HepG2 (cell line): ENCODE measurements around the gene STK40. TPM values are rescaled to one million over a fixed set of nuclear protein-coding genes. Genes with fewer than 3 reads are reported as not detected.

ENCODE experiments used
- ELF3 ChIP-seq: IDR thresholded peaks from 2 replicates; pipeline ENCODE4 v1.6.1; 2016; ENCODE audit warnings: missing genetic modification reagents, missing compliant biosample characterization
- MED13 ChIP-seq: sonication (generic); formaldehyde crosslinking; IDR thresholded peaks from 2 replicates; pipeline ENCODE4 v1.5.0; 2020; ENCODE audit warnings: missing genetic modification reagents
- PRPF4 ChIP-seq: fragments of 200-400 bp; formaldehyde crosslinking; IDR thresholded peaks from 2 replicates; pipeline ENCODE4 v1.6.1; 2016; ENCODE audit warnings: low read length, low read depth; ENCODE audit not compliant: poor library complexity, severe bottlenecking
- RELA ChIP-seq: sonication (generic); formaldehyde crosslinking; IDR thresholded peaks from 2 replicates; pipeline ENCODE4 v1.4.0; 2020; ENCODE audit warnings: missing genetic modification reagents
- ZBTB8A ChIP-seq: sonication (generic); formaldehyde crosslinking; IDR thresholded peaks from 2 replicates; pipeline ENCODE4 v1.4.0; 2020; ENCODE audit warnings: mild to moderate bottlenecking, low read depth, missing genetic modification reagents, borderline replicate concordance
- ZNF235 ChIP-seq: sonication (generic); formaldehyde crosslinking; IDR thresholded peaks from 2 replicates; pipeline ENCODE4 v1.8.1; 2023; ENCODE audit warnings: mild to moderate bottlenecking, missing genetic modification reagents, borderline replicate concordance
- ZNF260 ChIP-seq: sonication (generic); formaldehyde crosslinking; IDR thresholded peaks from 2 replicates; pipeline ENCODE4 v1.4.0; 2020; ENCODE audit warnings: missing genetic modification reagents, low read depth, mild to moderate bottlenecking, borderline replicate concordance
- ZNF337 ChIP-seq: sonication (generic); formaldehyde crosslinking; IDR thresholded peaks from 2 replicates; pipeline ENCODE4 v1.5.1; 2020; ENCODE audit warnings: missing genetic modification reagents, low read depth, mild to moderate bottlenecking, borderline replicate concordance
- ZNF33B ChIP-seq: sonication (generic); formaldehyde crosslinking; IDR thresholded peaks from 2 replicates; pipeline ENCODE4 v1.5.1; 2020; ENCODE audit warnings: mild to moderate bottlenecking, missing genetic modification reagents
- ZNF354B ChIP-seq: sonication (generic); formaldehyde crosslinking; IDR thresholded peaks from 2 replicates; pipeline ENCODE4 v1.8.0; 2022; ENCODE audit warnings: mild to moderate bottlenecking, missing genetic modification reagents
- ZNF546 ChIP-seq: sonication (generic); formaldehyde crosslinking; conservative IDR thresholded peaks from 2 replicates; pipeline ENCODE4 v1.8.1; 2023; ENCODE audit warnings: mild to moderate bottlenecking, missing genetic modification reagents
- ZNF576 ChIP-seq: sonication (generic); formaldehyde crosslinking; IDR thresholded peaks from 2 replicates; pipeline ENCODE4 v1.4.0; 2020; ENCODE audit warnings: mild to moderate bottlenecking, missing genetic modification reagents
- ZNF720 ChIP-seq: sonication (generic); formaldehyde crosslinking; IDR thresholded peaks from 2 replicates; pipeline ENCODE4 v1.4.0; 2020; ENCODE audit warnings: missing genetic modification reagents
- ZNF766 ChIP-seq: sonication (generic); formaldehyde crosslinking; IDR thresholded peaks from 2 replicates; pipeline ENCODE4 v1.5.0; 2020; ENCODE audit warnings: missing genetic modification reagents, borderline replicate concordance
- polyA plus RNA-seq, 8 experiments: library from polyadenylated mRNA; depleted of rRNA in 3 of 8; stranded (reverse) in 7 of 8; unstranded in 1 of 8; fragments of >200 nt; fragmentation: Illumina TruSeq in 4 of 8; extraction: Trizol in 4 of 8; gene quantifications; 2 replicates each; pipeline versions ENCODE4 v1.2.1 to v1.2.3, GENCODE V29; 2011 to 2016; ENCODE audit warnings: low read depth in 4 of 8, missing spikeins in 1 of 8, mixed read lengths in 1 of 8; ENCODE audit not compliant: insufficient read depth in 1 of 8
- total RNA-seq, 5 experiments: library from RNA; depleted of rRNA; stranded (reverse); fragments of >200 nt; fragmentation: Illumina TruSeq; extraction: Trizol; gene quantifications; 2 replicates each; pipeline ENCODE4 v1.2.3, GENCODE V29; 2016; ENCODE audit warnings: low read depth in 1 of 5
- TF ChIP-seq, protein P1 (sequence below): sonication (generic); formaldehyde crosslinking; conservative IDR thresholded peaks from 2 replicates; pipeline ENCODE4 v1.4.0; 2020; ENCODE audit warnings: mild to moderate bottlenecking, missing genetic modification reagents, moderate library complexity
- TF ChIP-seq, protein P2 (sequence below): IDR thresholded peaks from 2 replicates; pipeline ENCODE4 v1.6.1; 2016; ENCODE audit warnings: low read depth, missing genetic modification reagents, missing compliant biosample characterization
- TF ChIP-seq, protein P3 (sequence below): sonication (generic); formaldehyde crosslinking; IDR thresholded peaks from 2 replicates; pipeline ENCODE4 v1.4.0; 2020; ENCODE audit warnings: missing genetic modification reagents, mild to moderate bottlenecking, borderline replicate concordance

Gene STK40
- total and polyA plus RNA-seq, 2 of the 13 experiments (the other 11 are each of a cell fraction or from before 2014, with no cell fraction given), result 33.8 to 35.1 TPM

GRCh38 chr1:36397378-36398230 lies 11.9 kb upstream of the STK40 start, which contains the start of gene LSM10 (continued):
- TF ChIP-seq MED13 (CRISPR knock-in tag) (peak; percentile 81; the same call in 1 of the 2 replicates), RELA (CRISPR knock-in tag) (no peak), ZNF546 (CRISPR knock-in tag) (no peak), ZNF337 (CRISPR knock-in tag) (no peak), ZNF720 (no peak), ZBTB8A (no peak), ZNF576 (CRISPR knock-in tag) (no peak), ZNF260 (CRISPR knock-in tag) (no peak), PRPF4 (no peak), ZNF354B (no peak), ZNF235 (CRISPR knock-in tag) (no peak), ZNF766 (0 out of 2 replicates have a peak, but pooled peaks have one; percentile 82), ELF3 (CRISPR knock-in tag) (no peak), ZNF33B (CRISPR knock-in tag) (0 out of 2 replicates have a peak, but pooled peaks have one; percentile 51)
- TF ChIP-seq, protein P1, sequence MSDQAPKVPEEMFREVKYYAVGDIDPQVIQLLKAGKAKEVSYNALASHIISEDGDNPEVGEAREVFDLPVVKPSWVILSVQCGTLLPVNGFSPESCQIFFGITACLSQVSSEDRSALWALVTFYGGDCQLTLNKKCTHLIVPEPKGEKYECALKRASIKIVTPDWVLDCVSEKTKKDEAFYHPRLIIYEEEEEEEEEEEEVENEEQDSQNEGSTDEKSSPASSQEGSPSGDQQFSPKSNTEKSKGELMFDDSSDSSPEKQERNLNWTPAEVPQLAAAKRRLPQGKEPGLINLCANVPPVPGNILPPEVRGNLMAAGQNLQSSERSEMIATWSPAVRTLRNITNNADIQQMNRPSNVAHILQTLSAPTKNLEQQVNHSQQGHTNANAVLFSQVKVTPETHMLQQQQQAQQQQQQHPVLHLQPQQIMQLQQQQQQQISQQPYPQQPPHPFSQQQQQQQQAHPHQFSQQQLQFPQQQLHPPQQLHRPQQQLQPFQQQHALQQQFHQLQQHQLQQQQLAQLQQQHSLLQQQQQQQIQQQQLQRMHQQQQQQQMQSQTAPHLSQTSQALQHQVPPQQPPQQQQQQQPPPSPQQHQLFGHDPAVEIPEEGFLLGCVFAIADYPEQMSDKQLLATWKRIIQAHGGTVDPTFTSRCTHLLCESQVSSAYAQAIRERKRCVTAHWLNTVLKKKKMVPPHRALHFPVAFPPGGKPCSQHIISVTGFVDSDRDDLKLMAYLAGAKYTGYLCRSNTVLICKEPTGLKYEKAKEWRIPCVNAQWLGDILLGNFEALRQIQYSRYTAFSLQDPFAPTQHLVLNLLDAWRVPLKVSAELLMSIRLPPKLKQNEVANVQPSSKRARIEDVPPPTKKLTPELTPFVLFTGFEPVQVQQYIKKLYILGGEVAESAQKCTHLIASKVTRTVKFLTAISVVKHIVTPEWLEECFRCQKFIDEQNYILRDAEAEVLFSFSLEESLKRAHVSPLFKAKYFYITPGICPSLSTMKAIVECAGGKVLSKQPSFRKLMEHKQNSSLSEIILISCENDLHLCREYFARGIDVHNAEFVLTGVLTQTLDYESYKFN (CRISPR knock-in tag), result no peak
- TF ChIP-seq, protein P2, sequence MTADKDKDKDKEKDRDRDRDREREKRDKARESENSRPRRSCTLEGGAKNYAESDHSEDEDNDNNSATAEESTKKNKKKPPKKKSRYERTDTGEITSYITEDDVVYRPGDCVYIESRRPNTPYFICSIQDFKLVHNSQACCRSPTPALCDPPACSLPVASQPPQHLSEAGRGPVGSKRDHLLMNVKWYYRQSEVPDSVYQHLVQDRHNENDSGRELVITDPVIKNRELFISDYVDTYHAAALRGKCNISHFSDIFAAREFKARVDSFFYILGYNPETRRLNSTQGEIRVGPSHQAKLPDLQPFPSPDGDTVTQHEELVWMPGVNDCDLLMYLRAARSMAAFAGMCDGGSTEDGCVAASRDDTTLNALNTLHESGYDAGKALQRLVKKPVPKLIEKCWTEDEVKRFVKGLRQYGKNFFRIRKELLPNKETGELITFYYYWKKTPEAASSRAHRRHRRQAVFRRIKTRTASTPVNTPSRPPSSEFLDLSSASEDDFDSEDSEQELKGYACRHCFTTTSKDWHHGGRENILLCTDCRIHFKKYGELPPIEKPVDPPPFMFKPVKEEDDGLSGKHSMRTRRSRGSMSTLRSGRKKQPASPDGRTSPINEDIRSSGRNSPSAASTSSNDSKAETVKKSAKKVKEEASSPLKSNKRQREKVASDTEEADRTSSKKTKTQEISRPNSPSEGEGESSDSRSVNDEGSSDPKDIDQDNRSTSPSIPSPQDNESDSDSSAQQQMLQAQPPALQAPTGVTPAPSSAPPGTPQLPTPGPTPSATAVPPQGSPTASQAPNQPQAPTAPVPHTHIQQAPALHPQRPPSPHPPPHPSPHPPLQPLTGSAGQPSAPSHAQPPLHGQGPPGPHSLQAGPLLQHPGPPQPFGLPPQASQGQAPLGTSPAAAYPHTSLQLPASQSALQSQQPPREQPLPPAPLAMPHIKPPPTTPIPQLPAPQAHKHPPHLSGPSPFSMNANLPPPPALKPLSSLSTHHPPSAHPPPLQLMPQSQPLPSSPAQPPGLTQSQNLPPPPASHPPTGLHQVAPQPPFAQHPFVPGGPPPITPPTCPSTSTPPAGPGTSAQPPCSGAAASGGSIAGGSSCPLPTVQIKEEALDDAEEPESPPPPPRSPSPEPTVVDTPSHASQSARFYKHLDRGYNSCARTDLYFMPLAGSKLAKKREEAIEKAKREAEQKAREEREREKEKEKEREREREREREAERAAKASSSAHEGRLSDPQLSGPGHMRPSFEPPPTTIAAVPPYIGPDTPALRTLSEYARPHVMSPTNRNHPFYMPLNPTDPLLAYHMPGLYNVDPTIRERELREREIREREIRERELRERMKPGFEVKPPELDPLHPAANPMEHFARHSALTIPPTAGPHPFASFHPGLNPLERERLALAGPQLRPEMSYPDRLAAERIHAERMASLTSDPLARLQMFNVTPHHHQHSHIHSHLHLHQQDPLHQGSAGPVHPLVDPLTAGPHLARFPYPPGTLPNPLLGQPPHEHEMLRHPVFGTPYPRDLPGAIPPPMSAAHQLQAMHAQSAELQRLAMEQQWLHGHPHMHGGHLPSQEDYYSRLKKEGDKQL (CRISPR knock-in tag), result no peak
- TF ChIP-seq, protein P3, sequence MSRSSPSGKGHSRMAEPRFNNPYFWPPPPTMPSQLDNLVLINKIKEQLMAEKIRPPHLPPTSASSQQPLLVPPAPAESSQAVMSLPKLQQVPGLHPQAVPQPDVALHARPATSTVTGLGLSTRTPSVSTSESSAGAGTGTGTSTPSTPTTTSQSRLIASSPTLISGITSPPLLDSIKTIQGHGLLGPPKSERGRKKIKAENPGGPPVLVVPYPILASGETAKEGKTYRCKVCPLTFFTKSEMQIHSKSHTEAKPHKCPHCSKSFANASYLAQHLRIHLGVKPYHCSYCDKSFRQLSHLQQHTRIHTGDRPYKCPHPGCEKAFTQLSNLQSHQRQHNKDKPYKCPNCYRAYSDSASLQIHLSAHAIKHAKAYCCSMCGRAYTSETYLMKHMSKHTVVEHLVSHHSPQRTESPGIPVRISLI (CRISPR knock-in tag), result no peak
